ENCODE data around the gene MGST3.
"Not testable (repeated sequence)": the region's sequence is repeated elsewhere in the genome, so short reads cannot be mapped to it uniquely, and the experiment has no call there.

The MGST3 gene

DNA sequence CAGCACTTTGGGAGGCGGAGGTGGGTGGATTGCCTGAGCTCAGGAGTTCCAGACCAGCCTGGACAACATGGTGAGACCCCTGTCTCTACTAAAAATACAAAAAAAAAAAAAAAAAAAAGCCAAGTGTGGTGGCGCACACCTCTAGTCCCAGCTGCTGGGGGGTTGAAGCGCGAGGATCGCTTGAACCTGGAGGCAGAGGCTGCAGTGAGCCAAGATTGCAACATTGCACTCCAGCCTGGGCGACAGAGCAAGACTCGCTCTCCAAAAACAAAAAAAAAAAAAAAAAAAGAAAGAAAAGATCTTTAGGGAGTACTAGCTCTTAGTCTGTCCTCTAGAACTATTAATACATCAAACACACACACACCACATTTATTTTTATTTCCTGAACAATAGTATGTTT is 70.9 kb downstream of the MGST3 start:
- H3K9ac ChIP-seq (ENCODE audit: low read depth, low read length); H3K4me1 ChIP-seq (ENCODE audit: insufficient read depth, low read length); H3K9me3 ChIP-seq (ENCODE audit: insufficient read depth, low read depth, low read length); H3K4me3 ChIP-seq (ENCODE audit: low read length); H3K27me3 ChIP-seq (ENCODE audit: insufficient read depth, low read length); H3K27ac ChIP-seq (ENCODE audit: low read depth, low read length); H3K36me3 ChIP-seq (ENCODE audit: insufficient read depth, low read length): not testable (repeated sequence)
- WGBS, result 74% methylated on average over 5 of the region's 7 CpGs

DNA sequence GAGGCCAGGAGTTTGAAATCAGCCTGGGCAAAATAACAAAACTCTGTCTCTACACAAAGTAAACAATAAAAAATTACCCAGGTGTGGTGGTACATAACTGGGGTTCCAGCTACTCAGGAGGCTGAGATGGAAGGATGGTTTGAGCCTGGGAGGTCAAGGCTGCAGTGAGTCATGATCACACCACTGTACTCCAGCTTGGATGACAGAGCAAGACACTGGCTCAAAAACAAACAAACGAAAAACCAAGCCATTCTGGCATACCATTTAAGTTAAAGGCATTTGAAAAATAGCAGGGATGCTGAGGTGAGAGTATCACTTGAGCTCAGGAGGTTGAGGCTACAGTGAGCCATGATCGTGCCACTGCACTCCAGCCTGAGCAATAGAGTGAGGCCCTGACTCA is 72.6 kb downstream of the MGST3 start:
- H3K9ac ChIP-seq (ENCODE audit: low read depth, low read length), result no peak overlapping the region
- no peaks in the 10 kb centered on the region for H3K9me3 ChIP-seq (ENCODE audit: insufficient read depth, low read depth, low read length)
- H3K4me1 ChIP-seq (ENCODE audit: insufficient read depth, low read length), result no peaks in the 10 kb centered on the region
- no peak overlapping the region for H3K4me3 ChIP-seq (ENCODE audit: low read length)
- 87% methylated on average over 2 of the region's 2 CpGs for WGBS
- no peak overlapping the region for H3K27ac ChIP-seq (ENCODE audit: low read depth, low read length)
- H3K27me3 ChIP-seq (ENCODE audit: insufficient read depth, low read length), result no peaks in the 10 kb centered on the region; the same call in 1 of the 2 replicates
- H3K36me3 ChIP-seq (ENCODE audit: insufficient read depth, low read length), result no peaks in the 10 kb centered on the region
